ENCODE measurements around the gene CCNQ. TPM values are rescaled to one million over a fixed set of nuclear protein-coding genes. Genes with fewer than 3 reads are reported as not detected.
A peak's percentile ranks its signal among the peaks of the same experiment; 100 is the strongest.

The CCNQ gene
- total and polyA plus RNA-seq, 8 donors, result 10.8 to 18.7 (median 13.6) TPM

DNA sequence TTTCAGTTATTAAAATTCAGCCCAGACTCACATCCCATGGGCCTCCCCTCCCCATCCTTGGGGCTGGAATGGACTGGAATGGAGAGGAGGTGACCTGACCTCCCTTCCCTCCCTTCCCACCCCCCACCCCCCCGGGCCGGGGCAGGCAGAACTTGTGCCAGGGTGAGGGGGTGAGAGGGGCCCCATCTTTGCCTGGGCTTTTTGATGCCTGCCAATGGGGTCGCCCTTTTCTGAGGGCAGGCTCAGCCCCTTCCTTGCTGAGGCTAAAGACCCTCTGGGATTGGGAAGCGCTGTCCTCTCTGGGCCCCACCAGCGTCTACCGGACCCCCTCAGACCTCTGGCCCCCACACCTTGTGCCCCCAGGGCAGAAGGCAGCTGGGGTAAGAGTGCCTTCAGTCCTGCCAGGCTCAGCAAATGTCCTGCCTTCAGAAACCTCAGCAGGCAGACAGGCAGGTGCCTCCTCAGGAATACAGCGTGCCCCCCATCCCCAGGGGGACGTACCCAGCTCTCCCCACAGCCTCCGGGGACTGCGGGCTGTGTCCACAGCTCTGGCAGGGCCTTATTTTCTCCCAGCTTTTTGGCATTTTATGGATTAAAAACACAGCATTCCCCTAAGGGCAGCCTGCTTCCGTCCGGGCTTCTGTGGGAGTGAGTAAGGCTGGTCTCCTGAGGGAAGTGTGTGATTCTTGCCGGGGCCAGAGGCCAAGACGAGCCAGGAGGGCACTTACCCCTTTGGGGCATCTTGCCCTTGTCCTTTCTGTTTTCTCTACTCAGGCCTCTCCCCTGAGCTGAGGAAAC is 12.6 kb upstream of the CCNQ start:
- ATAC-seq (no peak), DNase-seq (no peak)
- no peak for TF ChIP-seq CTCF (IDR thresholded peaks at IDR 0.05)
- Histone ChIP-seq H3K27me3 (peaks cover 0 to 22% of the 10 kb centered on the region in 2 donors), H3K36me3 (no peaks in the 10 kb centered on the region), H3K4me3 (no peak overlapping the region), H3K9me3 (no peaks in the 10 kb centered on the region), H3K27ac (no peak overlapping the region), H3K4me1 (peaks cover 0 to 6% of the 10 kb centered on the region in 2 donors)
- intact Hi-C loops (cut with DNase I), result no loop called here

DNA sequence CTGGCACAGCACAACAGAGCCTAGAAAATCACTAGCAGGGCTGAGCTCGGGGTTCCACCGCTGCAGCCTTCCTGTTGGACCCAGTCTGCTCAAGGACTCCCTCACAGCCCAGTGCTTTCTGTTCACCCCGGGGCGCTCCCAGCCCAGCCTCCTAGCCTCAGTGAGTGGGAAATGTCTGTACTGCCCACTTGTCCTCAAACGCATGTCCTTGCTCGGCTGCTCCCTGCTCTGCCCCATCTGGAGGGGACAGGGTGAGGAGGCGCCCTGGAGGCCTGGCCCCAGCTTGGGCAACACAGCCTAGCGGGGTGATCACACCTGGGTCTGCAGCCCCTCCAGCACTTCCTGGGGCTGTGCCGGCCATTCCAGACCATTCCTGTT is 11.9 kb upstream of the CCNQ start:
- peaks cover 0 to 6% of the 10 kb centered on the region in 2 donors for H3K4me1 ChIP-seq
- H3K27ac ChIP-seq, result no peak overlapping the region
- no peak for TF ChIP-seq CTCF (IDR thresholded peaks at IDR 0.05)
- ATAC-seq, result no peak
- DNase-seq, result no peak
- H3K4me3 ChIP-seq, result no peak overlapping the region
- H3K36me3 ChIP-seq, result no peaks in the 10 kb centered on the region
- H3K9me3 ChIP-seq, result no peaks in the 10 kb centered on the region
- intact Hi-C loops (cut with DNase I), result no loop called here
- peaks cover 0 to 22% of the 10 kb centered on the region in 2 donors for H3K27me3 ChIP-seq

GRCh38 chrX:153609917-153610835 is 11.2 kb upstream of the CCNQ start:
- Histone ChIP-seq H3K9me3 (no peaks in the 10 kb centered on the region), H3K27ac (no peak overlapping the region)
- intact Hi-C loops (cut with DNase I), result no loop called here

DNA sequence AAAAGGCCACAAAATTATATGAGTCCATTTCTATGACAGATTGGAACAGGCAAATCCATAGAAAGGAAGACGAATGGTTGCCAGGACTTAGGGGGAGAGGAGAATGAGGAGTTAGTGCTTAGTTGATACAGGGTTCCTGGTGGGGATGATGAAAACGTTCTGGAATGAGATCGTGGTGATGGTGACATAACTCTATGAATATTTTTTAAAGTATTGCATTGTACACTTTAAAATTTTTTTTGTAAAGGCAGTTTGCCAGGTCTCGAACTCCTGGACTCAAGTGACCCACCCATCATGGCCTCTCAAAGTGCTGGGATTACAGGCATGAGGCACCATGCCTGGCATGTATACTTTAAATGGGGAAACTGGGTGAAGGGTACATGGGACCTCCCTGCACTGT is 9.9 kb upstream of the CCNQ start:
- no peaks in the 10 kb centered on the region for H3K36me3 ChIP-seq
- no peaks in the 10 kb centered on the region for H3K9me3 ChIP-seq
- no peak overlapping the region for H3K27ac ChIP-seq
- intact Hi-C loops (cut with DNase I), result no loop called here
- H3K4me1 ChIP-seq, result peaks cover 0 to 6% of the 10 kb centered on the region in 2 donors
- DNase-seq, result no peak
- TF ChIP-seq CTCF (IDR thresholded peaks at IDR 0.05), result no peak
- ATAC-seq, result no peak
- peaks cover 0 to 22% of the 10 kb centered on the region in 2 donors for H3K27me3 ChIP-seq
- H3K4me3 ChIP-seq, result no peak overlapping the region

More at GRCh38 chrX:153609917-153610835, 11.2 kb upstream of the CCNQ start:
- DNase-seq, result peak in 3 of 4 donors; percentile 52 to 91 (median 83)
- Histone ChIP-seq H3K4me3 (peak overlapping the region in 1 of 2 donors; percentile 7), H3K36me3 (no peaks in the 10 kb centered on the region), H3K27me3 (peaks cover 0 to 22% of the 10 kb centered on the region in 2 donors), H3K4me1 (peaks cover 0 to 6% of the 10 kb centered on the region in 2 donors)
- TF ChIP-seq CTCF (IDR thresholded peaks at IDR 0.05), result peak; percentile 54 to 83
- peak; percentile 94 for ATAC-seq

DNA sequence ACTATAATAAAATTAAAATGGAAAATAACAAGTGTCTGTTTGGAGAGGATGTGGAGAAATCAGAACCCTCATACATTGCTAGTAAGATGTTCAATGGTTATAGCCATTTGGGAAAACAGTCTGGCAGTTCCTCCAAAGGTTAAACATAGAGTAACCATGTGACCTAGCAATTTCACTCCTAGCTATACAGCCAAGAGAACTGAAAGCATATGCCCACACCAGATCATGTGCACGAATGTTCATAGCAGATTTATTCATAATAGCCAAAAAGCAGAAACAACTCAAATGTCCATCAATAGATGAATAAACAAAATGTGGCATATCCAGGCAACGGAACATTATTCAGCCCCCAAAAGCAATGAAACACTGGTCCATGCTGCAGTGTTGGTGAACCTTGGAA is 9.4 kb upstream of the CCNQ start:
- Histone ChIP-seq H3K36me3 (no peaks in the 10 kb centered on the region), H3K4me3 (no peak overlapping the region), H3K9me3 (no peaks in the 10 kb centered on the region), H3K27me3 (peaks cover 0 to 22% of the 10 kb centered on the region in 2 donors), H3K4me1 (peaks cover 0 to 6% of the 10 kb centered on the region in 2 donors), H3K27ac (no peak overlapping the region)
- intact Hi-C loops (cut with DNase I), result no loop called here
- DNase-seq, result no peak
- no peak for ATAC-seq
- no peak for TF ChIP-seq CTCF (IDR thresholded peaks at IDR 0.05)
